ENCODE measurements around the gene SLC38A5.
"Not testable (repeated sequence)": the region's sequence is repeated elsewhere in the genome, so short reads cannot be mapped to it uniquely, and the experiment has no call there.

The SLC38A5 gene

GRCh38 chrX:48460031-48460430 lies 10.0 kb downstream of the SLC38A5 start:
- H3K27me3 ChIP-seq (ENCODE audit: control insufficient read depth in 1 of 2, insufficient read depth in 2 of 2, low read length in 2 of 2): no peaks in the 10 kb centered on the region
- no peaks in the 10 kb centered on the region for H3K9me3 ChIP-seq (ENCODE audit: control insufficient read depth in 1 of 2, low read length in 2 of 2)
- H3K4me1 ChIP-seq (ENCODE audit: control insufficient read depth in 1 of 2, insufficient read depth in 2 of 2, low read length in 2 of 2): no peaks in the 10 kb centered on the region
- no peaks in the 10 kb centered on the region for H3K36me3 ChIP-seq (ENCODE audit: control insufficient read depth in 1 of 2, insufficient read depth in 2 of 2, low read length in 2 of 2)
- no peak overlapping the region for H3K9ac ChIP-seq (ENCODE audit: low read depth in 1 of 2, low read length in 2 of 2)
- H3K27ac ChIP-seq (ENCODE audit: low read depth, low read length): no peak overlapping the region
- H3K4me3 ChIP-seq (ENCODE audit: low read depth in 1 of 2, low read length in 2 of 2): no peak overlapping the region

GRCh38 chrX:48459483-48459882 lies 10.6 kb downstream of the SLC38A5 start:
- no peaks in the 10 kb centered on the region for H3K27me3 ChIP-seq (ENCODE audit: control insufficient read depth in 1 of 2, insufficient read depth in 2 of 2, low read length in 2 of 2)
- H3K4me1 ChIP-seq (ENCODE audit: control insufficient read depth in 1 of 2, insufficient read depth in 2 of 2, low read length in 2 of 2): no peaks in the 10 kb centered on the region
- H3K9ac ChIP-seq (ENCODE audit: low read depth in 1 of 2, low read length in 2 of 2): no peak overlapping the region
- H3K36me3 ChIP-seq (ENCODE audit: control insufficient read depth in 1 of 2, insufficient read depth in 2 of 2, low read length in 2 of 2): no peaks in the 10 kb centered on the region
- no peak overlapping the region for H3K4me3 ChIP-seq (ENCODE audit: low read depth in 1 of 2, low read length in 2 of 2)
- no peaks in the 10 kb centered on the region for H3K9me3 ChIP-seq (ENCODE audit: control insufficient read depth in 1 of 2, low read length in 2 of 2)
- no peak overlapping the region for H3K27ac ChIP-seq (ENCODE audit: low read depth, low read length)

GRCh38 chrX:48458711-48459110 lies 11.3 kb downstream of the SLC38A5 start:
- Histone ChIP-seq H3K9ac (ENCODE audit: low read depth in 1 of 2, low read length in 2 of 2) (no peak overlapping the region), H3K27me3 (ENCODE audit: control insufficient read depth in 1 of 2, insufficient read depth in 2 of 2, low read length in 2 of 2) (no peaks in the 10 kb centered on the region), H3K4me1 (ENCODE audit: control insufficient read depth in 1 of 2, insufficient read depth in 2 of 2, low read length in 2 of 2) (no peaks in the 10 kb centered on the region), H3K27ac (ENCODE audit: low read depth, low read length) (no peak overlapping the region), H3K36me3 (ENCODE audit: control insufficient read depth in 1 of 2, insufficient read depth in 2 of 2, low read length in 2 of 2) (no peaks in the 10 kb centered on the region), H3K9me3 (ENCODE audit: control insufficient read depth in 1 of 2, low read length in 2 of 2) (no peaks in the 10 kb centered on the region), H3K4me3 (ENCODE audit: low read depth in 1 of 2, low read length in 2 of 2) (no peak overlapping the region)

GRCh38 chrX:48456628-48457331 lies 13.3 kb downstream of the SLC38A5 start:
- Histone ChIP-seq H3K27ac (ENCODE audit: low read depth, low read length) (no peak overlapping the region), H3K9me3 (ENCODE audit: control insufficient read depth in 1 of 2, low read length in 2 of 2) (no peaks in the 10 kb centered on the region), H3K36me3 (ENCODE audit: control insufficient read depth in 1 of 2, insufficient read depth in 2 of 2, low read length in 2 of 2) (no peaks in the 10 kb centered on the region), H3K9ac (ENCODE audit: low read depth in 1 of 2, low read length in 2 of 2) (no peak overlapping the region), H3K4me3 (ENCODE audit: low read depth in 1 of 2, low read length in 2 of 2) (no peak overlapping the region), H3K27me3 (ENCODE audit: control insufficient read depth in 1 of 2, insufficient read depth in 2 of 2, low read length in 2 of 2) (no peaks in the 10 kb centered on the region), H3K4me1 (ENCODE audit: control insufficient read depth in 1 of 2, insufficient read depth in 2 of 2, low read length in 2 of 2) (no peaks in the 10 kb centered on the region)

- Histone ChIP-seq H3K9ac (ENCODE audit: low read depth in 1 of 2, low read length in 2 of 2) (no peak overlapping the region), H3K27ac (ENCODE audit: low read depth, low read length) (no peak overlapping the region), H3K4me1 (ENCODE audit: control insufficient read depth in 1 of 2, insufficient read depth in 2 of 2, low read length in 2 of 2) (no peaks in the 10 kb centered on the region), H3K4me3 (ENCODE audit: low read depth in 1 of 2, low read length in 2 of 2) (no peak overlapping the region), H3K9me3 (ENCODE audit: control insufficient read depth in 1 of 2, low read length in 2 of 2) (no peaks in the 10 kb centered on the region), H3K36me3 (ENCODE audit: control insufficient read depth in 1 of 2, insufficient read depth in 2 of 2, low read length in 2 of 2) (no peaks in the 10 kb centered on the region), H3K27me3 (ENCODE audit: control insufficient read depth in 1 of 2, insufficient read depth in 2 of 2, low read length in 2 of 2) (no peaks in the 10 kb centered on the region)
Measured at GRCh38 chrX:48451708-48452107, 18.4 kb downstream of the SLC38A5 start.

GRCh38 chrX:48450076-48450475 lies 20.0 kb downstream of the SLC38A5 start:
- H3K4me3 ChIP-seq (ENCODE audit: low read depth in 1 of 2, low read length in 2 of 2): no peak overlapping the region
- no peaks in the 10 kb centered on the region for H3K27me3 ChIP-seq (ENCODE audit: control insufficient read depth in 1 of 2, insufficient read depth in 2 of 2, low read length in 2 of 2)
- H3K36me3 ChIP-seq (ENCODE audit: control insufficient read depth in 1 of 2, insufficient read depth in 2 of 2, low read length in 2 of 2): no peaks in the 10 kb centered on the region
- H3K4me1 ChIP-seq (ENCODE audit: control insufficient read depth in 1 of 2, insufficient read depth in 2 of 2, low read length in 2 of 2): no peaks in the 10 kb centered on the region
- no peak overlapping the region for H3K27ac ChIP-seq (ENCODE audit: low read depth, low read length)
- no peaks in the 10 kb centered on the region for H3K9me3 ChIP-seq (ENCODE audit: control insufficient read depth in 1 of 2, low read length in 2 of 2)
- H3K9ac ChIP-seq (ENCODE audit: low read depth in 1 of 2, low read length in 2 of 2): no peak overlapping the region

- H3K4me3 ChIP-seq (ENCODE audit: low read depth in 1 of 2, low read length in 2 of 2); H3K9ac ChIP-seq (ENCODE audit: low read depth in 1 of 2, low read length in 2 of 2); H3K4me1 ChIP-seq (ENCODE audit: control insufficient read depth in 1 of 2, insufficient read depth in 2 of 2, low read length in 2 of 2); H3K27ac ChIP-seq (ENCODE audit: low read depth, low read length); H3K36me3 ChIP-seq (ENCODE audit: control insufficient read depth in 1 of 2, insufficient read depth in 2 of 2, low read length in 2 of 2); H3K9me3 ChIP-seq (ENCODE audit: control insufficient read depth in 1 of 2, low read length in 2 of 2); H3K27me3 ChIP-seq (ENCODE audit: control insufficient read depth in 1 of 2, insufficient read depth in 2 of 2, low read length in 2 of 2): not testable (repeated sequence)
Measured at GRCh38 chrX:48447201-48447600, 22.9 kb downstream of the SLC38A5 start.

GRCh38 chrX:48433713-48434112 lies 36.3 kb downstream of the SLC38A5 start:
- H3K4me1 ChIP-seq (ENCODE audit: control insufficient read depth in 1 of 2, insufficient read depth in 2 of 2, low read length in 2 of 2); H3K9ac ChIP-seq (ENCODE audit: low read depth in 1 of 2, low read length in 2 of 2); H3K27ac ChIP-seq (ENCODE audit: low read depth, low read length); H3K36me3 ChIP-seq (ENCODE audit: control insufficient read depth in 1 of 2, insufficient read depth in 2 of 2, low read length in 2 of 2); H3K4me3 ChIP-seq (ENCODE audit: low read depth in 1 of 2, low read length in 2 of 2); H3K9me3 ChIP-seq (ENCODE audit: control insufficient read depth in 1 of 2, low read length in 2 of 2); H3K27me3 ChIP-seq (ENCODE audit: control insufficient read depth in 1 of 2, insufficient read depth in 2 of 2, low read length in 2 of 2): not testable (repeated sequence)

- H3K36me3 ChIP-seq (ENCODE audit: control insufficient read depth in 1 of 2, insufficient read depth in 2 of 2, low read length in 2 of 2); H3K27ac ChIP-seq (ENCODE audit: low read depth, low read length); H3K27me3 ChIP-seq (ENCODE audit: control insufficient read depth in 1 of 2, insufficient read depth in 2 of 2, low read length in 2 of 2); H3K4me1 ChIP-seq (ENCODE audit: control insufficient read depth in 1 of 2, insufficient read depth in 2 of 2, low read length in 2 of 2); H3K4me3 ChIP-seq (ENCODE audit: low read depth in 1 of 2, low read length in 2 of 2); H3K9me3 ChIP-seq (ENCODE audit: control insufficient read depth in 1 of 2, low read length in 2 of 2); H3K9ac ChIP-seq (ENCODE audit: low read depth in 1 of 2, low read length in 2 of 2): not testable (repeated sequence)
Measured at GRCh38 chrX:48430166-48430565, 39.9 kb downstream of the SLC38A5 start.

- H3K4me3 ChIP-seq (ENCODE audit: low read depth in 1 of 2, low read length in 2 of 2); H3K9me3 ChIP-seq (ENCODE audit: control insufficient read depth in 1 of 2, low read length in 2 of 2); H3K27ac ChIP-seq (ENCODE audit: low read depth, low read length); H3K9ac ChIP-seq (ENCODE audit: low read depth in 1 of 2, low read length in 2 of 2); H3K4me1 ChIP-seq (ENCODE audit: control insufficient read depth in 1 of 2, insufficient read depth in 2 of 2, low read length in 2 of 2); H3K36me3 ChIP-seq (ENCODE audit: control insufficient read depth in 1 of 2, insufficient read depth in 2 of 2, low read length in 2 of 2); H3K27me3 ChIP-seq (ENCODE audit: control insufficient read depth in 1 of 2, insufficient read depth in 2 of 2, low read length in 2 of 2): not testable (repeated sequence)
Measured at GRCh38 chrX:48429606-48430005, 40.5 kb downstream of the SLC38A5 start.
